Stimulated activated CD4-positive, alpha-beta T cell treated with anti-CD3 and anti-CD28 coated beads, Interleukin-15, amount 100 ng/mL, for 24 hours (primary cell): Measurements from ENCODE around the gene HCN2.

ENCODE experiments used
- DNase-seq: peaks from one replicate; pipeline ENCODE4 v3.0.0-alpha.2; 2020

Gene HCN2

DNA sequence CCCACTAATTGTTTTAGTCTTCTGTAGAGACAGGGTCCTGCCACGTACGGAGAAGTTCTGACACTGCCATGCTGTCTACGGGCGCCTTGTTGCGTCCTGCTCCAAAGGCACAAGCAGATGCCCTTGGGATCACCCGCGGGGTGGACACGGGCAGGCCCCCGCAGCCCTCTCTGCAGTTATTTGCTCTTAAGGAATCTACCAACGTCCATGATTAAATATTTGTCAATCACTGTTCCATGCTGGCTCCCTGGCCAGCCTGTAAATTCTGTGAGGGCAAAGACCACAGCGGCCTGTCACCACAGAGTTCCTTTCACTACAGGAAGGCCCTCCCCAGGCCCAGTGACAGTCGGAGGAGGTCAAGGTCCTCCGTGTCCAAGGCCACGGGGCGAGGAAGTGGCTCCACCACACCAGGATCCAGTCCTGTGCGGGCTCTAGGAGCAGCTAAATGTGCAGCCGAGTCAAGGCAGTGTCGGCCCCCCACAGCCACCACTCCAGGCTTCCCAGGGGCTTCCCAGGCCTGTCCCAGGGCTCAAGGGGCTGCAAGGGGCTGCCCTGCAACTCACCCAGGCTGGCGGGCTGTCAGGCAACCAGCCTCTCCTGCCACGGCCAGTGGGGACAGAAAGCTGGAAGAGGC, 71.2 kb downstream of the HCN2 start:
- DNase-seq, result no peak

DNA sequence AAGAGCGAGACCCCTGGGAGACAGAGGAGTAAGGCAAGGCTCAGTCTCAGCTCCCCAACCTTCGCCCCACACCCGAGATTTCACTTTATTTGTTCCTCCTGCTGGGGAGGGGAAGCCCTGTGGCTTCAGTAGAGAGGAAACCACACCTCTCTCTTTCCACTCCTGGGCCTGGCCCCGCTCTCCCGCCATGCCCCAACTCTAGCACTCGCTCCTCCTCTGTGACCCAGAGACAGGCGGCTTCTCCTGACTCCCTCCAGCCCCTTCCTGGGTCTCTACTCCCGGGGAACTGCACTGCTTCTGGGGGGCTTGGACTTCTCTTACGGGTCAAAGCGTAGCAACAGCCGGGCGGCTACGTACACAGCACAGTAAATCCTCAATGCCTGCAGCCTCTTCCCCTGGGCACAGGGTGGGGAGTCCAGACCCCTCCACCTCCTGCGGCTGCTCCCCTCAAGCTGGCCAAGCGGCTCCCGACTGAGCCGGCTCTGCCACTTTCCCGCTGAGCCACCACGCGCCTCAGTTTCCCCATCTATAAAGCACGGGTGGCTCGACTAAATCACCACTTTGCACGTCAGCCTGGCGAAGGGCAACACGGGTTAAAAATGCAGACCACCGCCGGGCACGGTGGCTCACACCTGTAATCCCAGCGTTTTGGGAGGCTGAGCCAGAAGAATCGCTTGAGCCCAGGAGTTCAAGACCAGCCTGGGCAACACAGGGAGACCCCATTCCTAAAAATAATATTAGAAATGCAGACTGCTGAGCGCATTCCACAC, 71.9 kb downstream of the HCN2 start:
- DNase-seq, result peak; percentile 78

DNA sequence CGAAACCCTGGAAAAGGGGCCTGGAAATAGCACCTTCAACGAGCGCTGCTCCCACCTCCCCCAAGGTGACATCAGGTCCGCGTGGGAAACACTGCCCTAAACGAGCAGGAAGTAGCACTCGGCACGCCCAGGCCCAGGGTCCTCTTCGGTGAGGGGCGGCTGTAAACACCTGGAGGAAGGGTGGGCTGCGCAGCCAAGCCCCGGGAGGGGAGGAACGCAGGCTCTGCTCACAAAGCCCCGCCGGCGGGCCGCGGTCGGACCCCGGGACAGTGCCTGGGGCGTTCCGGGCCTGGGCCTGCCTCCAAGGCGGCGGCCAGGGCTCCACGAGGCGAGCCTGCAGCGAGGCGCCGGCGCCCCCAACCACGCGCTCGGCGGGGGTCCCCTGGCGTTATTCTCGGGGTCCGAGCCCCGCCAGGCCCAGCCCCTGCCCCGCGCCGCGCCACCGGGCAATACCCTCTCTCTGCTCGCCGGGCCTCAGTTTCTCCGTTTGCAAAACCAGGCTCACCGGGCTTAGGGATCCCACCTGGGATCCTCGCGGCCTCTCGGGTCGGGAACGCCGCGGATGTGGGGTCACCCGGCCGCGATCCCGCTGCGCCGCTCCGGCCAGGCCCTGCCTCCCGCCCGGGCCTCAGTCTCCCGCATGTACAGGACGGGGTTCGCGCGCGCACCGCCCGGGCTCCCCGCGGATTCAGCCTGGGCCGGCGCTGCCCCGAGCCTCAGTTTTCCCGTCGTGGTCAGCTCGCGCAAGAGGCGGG, 72.7 kb downstream of the HCN2 start:
- peak; percentile 84 for DNase-seq

DNA sequence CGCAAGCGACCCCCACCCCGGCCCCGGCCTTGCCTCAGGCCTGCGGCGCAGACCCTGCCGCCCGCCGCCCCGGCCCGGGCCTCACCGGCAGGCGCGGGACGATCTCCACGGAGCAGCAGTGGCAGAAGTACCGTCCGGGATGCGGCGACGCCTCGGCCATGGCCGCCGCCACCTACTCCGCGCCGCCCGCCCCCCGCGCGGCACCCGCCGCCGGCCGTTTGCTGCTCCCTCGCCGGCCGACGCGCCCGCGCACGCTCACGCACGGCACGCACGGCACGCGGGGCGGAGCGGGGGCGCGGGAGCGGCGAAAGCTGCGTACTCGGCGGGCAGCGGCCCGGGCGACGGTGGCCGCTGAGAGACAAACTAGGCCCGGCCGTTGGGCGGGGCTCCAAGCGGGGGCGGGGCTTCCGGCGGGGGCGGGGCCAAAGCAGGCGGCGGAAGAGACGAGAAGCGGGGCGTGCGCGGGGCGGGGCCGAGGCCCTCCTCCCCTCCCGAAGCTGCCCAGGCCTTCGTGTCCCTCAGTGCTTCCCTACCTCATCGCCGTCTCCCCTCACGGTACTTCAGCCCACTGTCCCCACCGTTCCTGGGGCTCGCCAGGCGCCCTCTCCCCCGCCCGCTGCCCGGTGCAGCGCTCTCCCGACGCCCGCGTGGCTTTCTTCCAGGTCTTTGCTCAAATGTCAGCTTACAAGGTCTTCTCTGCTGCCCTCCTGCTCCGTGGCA, 73.4 kb downstream of the HCN2 start, which contains the start of gene RNF126:
Gene RNF126, minus strand, starts transcription at position 253 of the 720 bp plus-strand sequence. Its CDS starts 93 bp downstream, at position 160.
- DNase-seq, result peak; percentile 93

DNA sequence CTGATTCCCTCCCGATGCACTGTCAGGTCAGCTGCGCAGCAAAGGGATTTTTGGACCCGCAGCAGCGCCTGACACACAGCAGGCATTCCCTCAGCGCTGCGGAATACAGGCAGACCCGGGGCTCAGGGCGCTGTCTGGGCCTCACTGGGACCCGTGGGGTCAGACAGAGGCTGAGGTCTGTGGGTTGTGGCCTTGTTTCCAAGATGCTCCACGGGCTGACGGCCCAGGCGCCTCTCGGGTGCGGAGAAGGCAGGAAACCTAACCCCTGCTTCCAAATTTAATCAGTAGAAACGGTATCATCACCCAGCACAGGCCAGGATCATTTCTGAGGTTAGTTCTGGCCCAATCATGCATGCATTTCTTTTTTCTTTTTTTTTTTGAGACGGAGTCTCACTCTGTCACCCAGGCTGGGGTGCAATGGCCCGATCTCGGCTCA, 74.0 kb downstream of the HCN2 start:
- DNase-seq, result no peak

DNA sequence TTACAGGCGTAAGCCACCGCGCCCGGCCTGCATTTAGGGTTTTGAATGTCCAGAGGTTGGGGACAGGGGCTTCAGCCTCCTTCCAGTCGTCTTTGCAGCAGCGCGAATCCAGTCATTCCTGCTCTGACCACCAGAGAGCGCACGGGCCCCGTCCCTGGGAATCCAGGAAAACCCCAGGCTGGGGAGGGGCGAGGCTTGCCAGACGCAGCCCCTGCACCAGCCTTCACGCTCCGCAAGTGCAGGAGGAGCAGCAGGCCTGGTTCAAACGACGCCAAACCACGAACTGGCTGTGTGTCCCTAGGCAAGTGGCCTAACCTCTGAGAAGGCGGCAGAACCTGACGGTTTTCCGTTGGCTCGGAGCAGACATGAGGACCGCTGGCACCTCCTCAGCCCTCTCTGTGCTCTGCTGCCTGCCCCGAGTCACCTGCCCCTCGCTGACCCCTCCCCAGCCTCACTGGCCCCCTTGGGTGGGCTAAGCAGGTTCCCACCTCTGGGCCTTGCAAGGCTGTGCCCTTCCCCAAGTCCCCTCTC, 75.3 kb downstream of the HCN2 start:
- DNase-seq, result peak; percentile 89
